ENCODE measurements around the gene NOA1. TPM values are rescaled to one million over a fixed set of nuclear protein-coding genes. Genes with fewer than 3 reads are reported as not detected.
A peak's percentile ranks its signal among the peaks of the same experiment; 100 is the strongest.

Gene NOA1
- total RNA-seq, 8 experiments from 2014 or later, result 13.4 to 22.5 (median 16.6) TPM

DNA sequence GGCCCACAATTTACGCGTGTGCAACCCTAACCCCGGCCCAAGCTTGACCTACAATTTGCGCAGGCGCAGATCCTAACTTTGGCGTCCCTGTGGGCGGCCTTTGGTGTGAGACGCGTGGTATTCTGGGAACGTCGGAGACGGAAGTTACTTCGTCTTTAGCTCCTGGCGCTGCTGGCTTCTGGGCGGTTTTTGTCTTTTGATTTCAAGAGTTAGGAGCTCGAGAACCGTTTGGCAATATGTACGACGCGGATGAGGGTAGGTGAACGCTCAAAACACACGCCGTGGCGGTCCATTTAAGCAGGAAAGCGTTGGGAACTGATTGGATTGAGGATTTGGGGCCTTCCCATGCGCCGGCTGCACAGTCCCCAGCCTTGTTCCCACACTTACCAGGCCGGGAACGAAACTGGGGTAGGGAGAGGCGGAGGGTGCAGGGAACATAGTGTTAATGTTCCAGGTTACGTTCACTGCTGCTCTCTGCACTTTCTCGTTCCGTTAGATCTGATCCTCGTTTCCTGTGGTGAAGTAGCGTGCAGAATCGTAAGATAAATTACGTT is 1.4 kb upstream of the NOA1 start, which contains the start of gene POLR2B:
Gene POLR2B, plus strand, starts transcription at position 147 of the 554 bp plus-strand sequence. Its CDS starts 90 bp downstream, at position 237.
- H3K4me1 ChIP-seq (replicated peaks in 1 of 2), result peaks cover 8 to 28% of the 10 kb centered on the region in 2 donors
- peak within 1 kb of the TSS; percentile 60 to 98 (median 81) for H3K4me3 ChIP-seq
- peak within 1 kb of the TSS; percentile 72 to 83 for H3K27ac ChIP-seq
- WGBS, 10 experiments, result 0 to 3% (median 0%) methylated on average over 2 to 25 of the region's 37 CpGs; no CpG with 5 or more reads in 1 of the 10 experiments
- in situ Hi-C loops (cut with MboI; ENCODE audit: low pct_unique_long_range_greater_than_20kb in 2 of 9, low sequenced_read_pairs in 9 of 9, unreplicated experiment in 9 of 9), result no loop called here
- ATAC-seq (replicated peaks in 6 of 8), result peak; percentile 44 to 64 (median 57)

DNA sequence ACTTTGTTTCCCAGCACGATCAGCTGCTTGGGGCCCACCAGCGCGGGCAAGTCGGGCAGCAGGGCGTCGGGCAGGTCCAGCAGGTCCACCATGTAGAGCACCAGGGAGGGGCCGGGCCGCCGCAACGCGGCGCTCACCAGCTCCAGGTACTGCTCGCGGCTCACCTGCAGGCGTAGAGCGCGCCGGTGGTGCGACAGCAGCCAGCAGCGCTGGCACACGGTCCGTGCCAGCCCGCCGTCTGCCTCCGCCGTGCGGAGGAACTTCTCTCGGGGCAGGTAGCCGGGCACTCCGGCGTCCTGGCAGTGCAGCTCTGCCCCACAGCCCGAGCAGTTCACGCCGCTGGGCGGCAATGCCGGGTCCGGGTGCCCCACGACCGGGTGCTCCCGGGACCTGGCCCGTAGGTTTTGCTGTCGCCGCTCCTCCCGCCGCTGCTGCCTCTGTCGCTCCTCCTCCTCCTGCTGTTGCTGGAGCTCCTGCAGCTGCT is 527 bp downstream of the NOA1 start:
- WGBS, 10 experiments, result 0 to 3% (median 0%) methylated on average over 1 to 19 of the region's 46 CpGs; no CpG with 5 or more reads in 5 of the 10 experiments
- Histone ChIP-seq H3K4me1 (replicated peaks in 1 of 2) (peaks cover 8 to 26% of the 10 kb centered on the region in 2 donors), H3K27ac (peak overlapping the region; percentile 16 to 36), H3K4me3 (peak overlapping the region; percentile 60 to 98 (median 81))
- ATAC-seq (replicated peaks in 6 of 8), result peak; percentile 11 to 48 (median 38)
- in situ Hi-C loops (cut with MboI; ENCODE audit: low pct_unique_long_range_greater_than_20kb in 2 of 9, low sequenced_read_pairs in 9 of 9, unreplicated experiment in 9 of 9), result no loop called here

DNA sequence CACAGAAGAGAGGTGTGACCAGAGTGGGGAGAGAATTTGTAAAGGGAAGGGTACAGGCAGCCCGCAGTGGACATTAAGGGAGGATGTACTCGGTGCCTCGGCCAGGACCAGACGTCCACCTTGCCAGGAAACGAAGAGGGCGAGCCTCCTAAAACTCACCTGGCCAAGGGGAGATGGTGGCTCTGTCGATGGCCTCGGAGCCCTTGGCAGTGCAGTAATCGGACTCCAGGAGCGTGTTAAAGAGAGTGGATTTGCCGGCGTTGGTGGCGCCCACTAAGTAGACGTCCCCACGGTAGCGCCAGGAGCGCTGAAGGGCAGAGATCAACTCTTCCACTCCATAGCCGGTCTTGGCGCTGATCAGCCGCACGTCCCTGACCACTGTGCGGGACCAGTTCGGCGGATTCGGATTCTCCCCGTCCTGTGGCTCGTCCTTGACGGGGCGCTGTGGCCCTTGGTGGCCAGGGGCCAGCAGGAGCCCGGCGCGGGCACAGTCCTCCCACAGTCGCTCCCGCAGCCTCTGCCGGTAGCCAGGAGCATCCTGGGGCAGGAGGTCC is 1.0 kb downstream of the NOA1 start:
- Histone ChIP-seq H3K4me3 (peak overlapping the region; percentile 60 to 98 (median 81)), H3K4me1 (replicated peaks in 1 of 2) (peaks cover 8 to 21% of the 10 kb centered on the region in 2 donors), H3K27ac (no peak overlapping the region)
- WGBS, 10 experiments, result 0 to 4% (median 0%) methylated on average over 2 to 11 of the region's 35 CpGs; no CpG with 5 or more reads in 5 of the 10 experiments
- in situ Hi-C loops (cut with MboI; ENCODE audit: low pct_unique_long_range_greater_than_20kb in 2 of 9, low sequenced_read_pairs in 9 of 9, unreplicated experiment in 9 of 9), result no loop called here
- peak in 7 of 8 experiments; percentile 1 to 4 (median 2) for ATAC-seq (replicated peaks in 6 of 8)

DNA sequence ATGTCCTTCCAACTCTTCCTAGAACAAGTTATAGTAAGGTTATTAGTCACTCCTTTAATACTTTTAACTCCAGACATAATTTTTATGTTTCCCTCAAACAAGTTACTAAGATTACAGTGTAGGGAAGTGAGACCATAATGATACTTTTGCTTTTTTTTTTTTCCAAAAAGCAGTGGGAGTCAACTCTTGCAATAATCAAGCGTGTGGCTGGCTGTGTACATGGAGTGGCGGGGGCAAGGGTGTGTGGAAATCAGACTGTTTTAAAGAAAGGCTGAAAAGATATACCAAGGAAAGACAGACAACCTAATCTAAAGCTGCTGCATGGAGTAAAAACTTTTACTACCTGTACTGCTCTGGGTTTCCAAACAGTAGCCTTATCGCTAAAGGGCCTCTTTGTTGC is 4.1 kb downstream of the NOA1 start:
- no peak overlapping the region for H3K4me3 ChIP-seq
- no peak for ATAC-seq (replicated peaks in 6 of 8)
- H3K4me1 ChIP-seq (replicated peaks in 1 of 2), result peaks cover 5 to 7% of the 10 kb centered on the region in 2 donors
- WGBS, 10 experiments, result 92 to 100% (median 100%) methylated on average over 1 to 3 of the region's 3 CpGs
- in situ Hi-C loops (cut with MboI; ENCODE audit: low pct_unique_long_range_greater_than_20kb in 2 of 9, low sequenced_read_pairs in 9 of 9, unreplicated experiment in 9 of 9), result no loop called here
- H3K27ac ChIP-seq, result no peak overlapping the region

DNA sequence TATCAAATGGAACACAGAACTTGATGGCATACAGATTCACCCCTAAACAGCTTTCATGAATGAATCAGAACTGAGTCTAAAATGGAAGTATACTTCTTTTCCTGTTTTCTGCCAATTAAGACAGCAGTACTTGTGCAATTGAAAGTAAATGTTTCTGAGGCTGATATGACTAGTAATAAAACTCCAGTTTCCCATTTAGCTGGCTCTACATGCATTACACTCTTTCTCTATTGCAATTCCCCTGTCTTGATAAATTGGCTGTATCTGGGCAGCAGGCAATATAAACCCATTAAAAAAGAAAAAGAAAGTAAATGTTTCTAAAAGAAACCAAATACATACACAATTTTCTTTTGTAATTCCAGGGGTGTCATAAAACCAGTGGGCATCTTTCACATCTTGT is 4.6 kb downstream of the NOA1 start:
- in situ Hi-C loops (cut with MboI; ENCODE audit: low pct_unique_long_range_greater_than_20kb in 2 of 9, low sequenced_read_pairs in 9 of 9, unreplicated experiment in 9 of 9), result no loop called here
- ATAC-seq (replicated peaks in 6 of 8), result no peak
- Histone ChIP-seq H3K27ac (no peak overlapping the region), H3K4me1 (replicated peaks in 1 of 2) (peaks cover 5 to 7% of the 10 kb centered on the region in 2 donors), H3K4me3 (no peak overlapping the region)

DNA sequence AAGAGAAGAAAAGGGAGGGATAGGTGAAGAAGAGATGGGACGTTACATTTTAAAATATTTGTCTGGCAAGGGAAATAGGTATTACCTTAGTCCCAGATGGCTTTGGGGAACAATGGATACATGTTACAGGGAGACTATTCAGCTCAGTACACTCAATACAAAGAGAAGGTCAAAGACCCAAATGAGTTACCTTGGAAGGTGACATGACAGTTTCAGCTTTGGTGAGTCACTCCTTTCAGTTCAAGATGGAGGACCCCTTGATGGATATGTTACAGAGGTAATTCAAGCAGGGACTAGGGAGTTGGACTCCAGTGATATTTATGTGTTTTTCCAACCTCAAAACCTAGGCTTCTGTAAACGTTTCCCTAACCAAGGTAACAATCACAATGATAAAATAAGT is 5.0 kb downstream of the NOA1 start:
- in situ Hi-C loops (cut with MboI; ENCODE audit: low pct_unique_long_range_greater_than_20kb in 2 of 9, low sequenced_read_pairs in 9 of 9, unreplicated experiment in 9 of 9), result no loop called here
- no peak for ATAC-seq (replicated peaks in 6 of 8)
- 80 to 100% (median 97%) methylated on average over 1 to 2 of the region's 2 CpGs; no CpG with 5 or more reads in 2 of the 10 experiments for WGBS, 10 experiments

GRCh38 chr4:56971383-56971782 is 6.0 kb downstream of the NOA1 start:
- H3K4me3 ChIP-seq, result no peak overlapping the region
- peaks cover 5 to 7% of the 10 kb centered on the region in 2 donors for H3K4me1 ChIP-seq (replicated peaks in 1 of 2)
- ATAC-seq (replicated peaks in 6 of 8), result no peak
- in situ Hi-C loops (cut with MboI; ENCODE audit: low pct_unique_long_range_greater_than_20kb in 2 of 9, low sequenced_read_pairs in 9 of 9, unreplicated experiment in 9 of 9), result no loop called here
- WGBS, 10 experiments, result 81 to 100% (median 100%) methylated on average over 1 to 2 of the region's 2 CpGs
- no peak overlapping the region for H3K27ac ChIP-seq

More for the DNA sequence above, 5.0 kb downstream of the NOA1 start:
- peaks cover 5 to 7% of the 10 kb centered on the region in 2 donors for H3K4me1 ChIP-seq (replicated peaks in 1 of 2)
- H3K4me3 ChIP-seq, result no peak overlapping the region
- no peak overlapping the region for H3K27ac ChIP-seq

DNA sequence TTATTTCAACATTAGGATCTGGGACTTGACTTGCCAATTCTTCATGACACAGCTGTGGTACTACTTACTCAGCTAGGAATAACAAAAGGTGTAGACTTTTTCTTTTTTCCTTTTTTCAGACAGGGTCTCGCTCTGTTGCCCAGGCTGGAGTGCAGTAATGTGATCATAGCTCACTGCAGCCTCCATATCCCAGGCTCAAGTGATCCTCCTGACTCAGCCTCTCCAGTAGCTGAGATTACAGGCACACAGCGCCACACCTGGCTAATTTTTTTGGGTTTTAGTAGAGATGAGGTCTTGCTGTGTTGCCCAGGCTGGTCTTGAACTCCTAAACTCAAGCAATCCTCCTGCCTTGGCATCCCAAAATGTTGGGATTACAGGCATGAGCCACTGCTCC is 16.3 kb downstream of the NOA1 start:
- WGBS, 10 experiments, result 100% methylated on average over 1 to 2 of the region's 2 CpGs; no CpG with 5 or more reads in 6 of the 10 experiments
- Histone ChIP-seq H3K27ac (no peak overlapping the region), H3K4me3 (no peak overlapping the region), H3K4me1 (replicated peaks in 1 of 2) (peaks cover 0 to 3% of the 10 kb centered on the region in 2 donors)
- ATAC-seq (replicated peaks in 6 of 8), result no peak
- in situ Hi-C loops (cut with MboI; ENCODE audit: low pct_unique_long_range_greater_than_20kb in 2 of 9, low sequenced_read_pairs in 9 of 9, unreplicated experiment in 9 of 9), result no loop called here

DNA sequence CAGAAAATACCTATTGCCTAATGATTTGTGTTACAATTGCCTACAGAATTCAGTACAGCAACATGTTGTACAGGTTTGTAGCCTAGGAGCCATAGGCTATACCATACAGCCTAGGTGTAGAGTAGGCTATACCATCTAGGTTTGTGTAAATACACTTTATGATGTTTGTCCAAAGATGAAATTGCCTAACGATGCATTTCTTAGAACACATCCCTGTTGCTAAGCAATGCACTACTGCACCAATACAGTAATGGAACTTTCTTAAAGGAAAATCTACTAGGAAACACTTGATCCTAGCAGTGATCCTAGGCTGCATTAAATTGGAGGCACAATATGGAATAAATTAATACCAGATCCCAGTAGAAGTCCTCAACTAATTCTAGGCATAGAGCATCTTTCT is 18.3 kb downstream of the NOA1 start:
- WGBS, 10 experiments, result 0 to 100% (median 86%) methylated on average over 1 of the region's 1 CpG; no CpG with 5 or more reads in 1 of the 10 experiments
- peaks cover 0 to 3% of the 10 kb centered on the region in 2 donors for H3K4me1 ChIP-seq (replicated peaks in 1 of 2)
- no peak overlapping the region for H3K27ac ChIP-seq
- in situ Hi-C loops (cut with MboI; ENCODE audit: low pct_unique_long_range_greater_than_20kb in 2 of 9, low sequenced_read_pairs in 9 of 9, unreplicated experiment in 9 of 9), result no loop called here
- H3K4me3 ChIP-seq, result no peak overlapping the region
- ATAC-seq (replicated peaks in 6 of 8), result peak in 1 of 8 experiments; percentile 16

- H3K27ac ChIP-seq, result no peak overlapping the region
- in situ Hi-C loops (cut with MboI; ENCODE audit: low pct_unique_long_range_greater_than_20kb in 2 of 9, low sequenced_read_pairs in 9 of 9, unreplicated experiment in 9 of 9), result no loop called here
- ATAC-seq (replicated peaks in 6 of 8), result peak; percentile 70 to 98 (median 86)
- no peak overlapping the region for H3K4me3 ChIP-seq
- peaks cover 0 to 3% of the 10 kb centered on the region in 2 donors for H3K4me1 ChIP-seq (replicated peaks in 1 of 2)
- WGBS, 10 experiments, result 12 to 80% (median 43%) methylated on average over 1 to 7 of the region's 7 CpGs; no CpG with 5 or more reads in 3 of the 10 experiments
Observed at GRCh38 chr4:56958111-56958517, 19.3 kb downstream of the NOA1 start.

- no peak overlapping the region for H3K27ac ChIP-seq
- ATAC-seq (replicated peaks in 6 of 8), result no peak
- H3K4me1 ChIP-seq (replicated peaks in 1 of 2), result peaks cover 0 to 1% of the 10 kb centered on the region in 2 donors
- no peak overlapping the region for H3K4me3 ChIP-seq
- in situ Hi-C loops (cut with MboI; ENCODE audit: low pct_unique_long_range_greater_than_20kb in 2 of 9, low sequenced_read_pairs in 9 of 9, unreplicated experiment in 9 of 9), result no loop called here
- WGBS, 10 experiments, result 39 to 92% (median 90%) methylated on average over 2 to 8 of the region's 9 CpGs
Observed at GRCh38 chr4:56953680-56954520, 23.5 kb downstream of the NOA1 start.

DNA sequence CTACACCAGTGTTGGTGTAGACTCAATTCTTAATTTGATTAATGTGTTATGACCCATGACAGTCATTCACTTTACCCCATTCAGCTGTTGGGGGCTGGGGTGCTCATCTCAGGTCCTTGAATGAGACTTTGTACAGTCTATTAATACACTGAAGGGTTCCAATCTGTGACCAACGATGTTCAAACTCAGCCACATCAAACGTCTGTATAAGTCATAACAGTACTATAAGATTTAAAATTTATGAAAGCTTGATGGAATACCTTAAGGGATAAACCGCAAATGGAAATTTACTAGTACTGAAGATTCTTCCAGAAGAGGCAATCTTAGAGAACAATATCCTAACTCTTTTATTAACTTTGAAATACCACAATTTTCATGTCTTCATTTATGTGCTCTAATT is 36.0 kb downstream of the NOA1 start:
- no peak for ATAC-seq (replicated peaks in 6 of 8)
- 54 to 100% (median 78%) methylated on average over 1 to 3 of the region's 3 CpGs; no CpG with 5 or more reads in 2 of the 10 experiments for WGBS, 10 experiments
- Histone ChIP-seq H3K27ac (no peak overlapping the region), H3K4me3 (no peak overlapping the region), H3K4me1 (replicated peaks in 1 of 2) (no peaks in the 10 kb centered on the region)
- in situ Hi-C loops (cut with MboI; ENCODE audit: low pct_unique_long_range_greater_than_20kb in 2 of 9, low sequenced_read_pairs in 9 of 9, unreplicated experiment in 9 of 9), result no loop called here

- in situ Hi-C loops (cut with MboI; ENCODE audit: low pct_unique_long_range_greater_than_20kb in 2 of 9, low sequenced_read_pairs in 9 of 9, unreplicated experiment in 9 of 9), result no loop called here
- ATAC-seq (replicated peaks in 6 of 8), result peak in 2 of 8 experiments; percentile 36 to 54
- Histone ChIP-seq H3K4me1 (replicated peaks in 1 of 2) (no peaks in the 10 kb centered on the region), H3K27ac (no peak overlapping the region), H3K4me3 (no peak overlapping the region)
Observed at GRCh38 chr4:56940971-56941370, 36.4 kb downstream of the NOA1 start.
